Gastroesophageal sphincter (tissue), 4 donors: Measurements from ENCODE around the gene SSH2. TPM values are rescaled to one million over a fixed set of nuclear protein-coding genes. Genes with fewer than 3 reads are reported as not detected.

Experiments
- ATAC-seq: fragments of 150-250 bp; one replicate; pipeline ENCODE4 v1.9.1; 2016; ENCODE audit warnings: mild to moderate bottlenecking, moderate library complexity
- H3K27ac ChIP-seq, 4 donors: fragments of 200-600 bp; sonication (generic) in 3 of 4; 1 replicate in 3 of 4; 2 replicates in 1 of 4; pipeline ENCODE4 v1.5.1; 2016 to 2019
- H3K27me3 ChIP-seq: fragments of 200-600 bp; sonication (generic); one replicate; pipeline ENCODE4 v1.5.1; 2019
- H3K36me3 ChIP-seq, 2 donors: fragments of 200-600 bp; sonication (generic); one replicate each; pipeline ENCODE4 v1.5.1; 2019; ENCODE audit warnings: control low read depth in 1 of 2
- H3K4me1 ChIP-seq, 3 donors: fragments of 200-600 bp; sonication (generic); 1 replicate in 2 of 3; 2 replicates in 1 of 3; pipeline ENCODE4 v1.5.1; 2016 to 2019; ENCODE audit warnings: control low read depth in 2 of 3
- H3K4me3 ChIP-seq, 2 donors: fragments of 200-600 bp; sonication (generic); one replicate each; pipeline ENCODE4 v1.5.1; 2019; ENCODE audit warnings: mild to moderate bottlenecking in 1 of 2, moderate library complexity in 1 of 2
- H3K9me3 ChIP-seq, 3 donors: fragments of 200-600 bp; sonication (generic); one replicate each; pipeline ENCODE4 v1.5.1; 2017 to 2019; ENCODE audit warnings: control low read depth in 2 of 3
- CTCF ChIP-seq, 4 experiments: fragments of 200-600 bp in 2 of 4; fragments of 450-650 bp in 2 of 4; sonication (generic) in 1 of 4; IDR thresholded peaks; one replicate each; pipeline ENCODE4 v1.5.1; 2017 to 2019; ENCODE audit warnings: antibody characterized with exemption in 4 of 4, mild to moderate bottlenecking in 2 of 4, moderate library complexity in 2 of 4
- EP300 ChIP-seq: sonication (generic); formaldehyde crosslinking; IDR thresholded peaks from one replicate; pipeline ENCODE4 v1.6.1; 2017; ENCODE audit warnings: antibody characterized with exemption, mild to moderate bottlenecking
- POLR2A ChIP-seq, 2 donors: fragments of 450-650 bp; IDR thresholded peaks; one replicate each; pipeline ENCODE4 v1.6.1; 2017; ENCODE audit warnings: antibody characterized with exemption in 2 of 2, mild to moderate bottlenecking in 2 of 2, moderate library complexity in 1 of 2
- POLR2AphosphoS5 ChIP-seq: sonication (generic); formaldehyde crosslinking; IDR thresholded peaks from one replicate; pipeline ENCODE4 v1.6.1; 2017; ENCODE audit warnings: antibody characterized with exemption
- WGBS, 2 donors: methylation state at CpG; one replicate each; pipeline ENCODE4 v1.1.5; 2018; ENCODE audit warnings: low coverage in 1 of 2; 5-methylcytosine and 5-hydroxymethylcytosine counted together
- total RNA-seq, 4 donors: library from RNA; depleted of rRNA; stranded (reverse); fragments of >200 nt; gene quantifications; one replicate each; pipeline ENCODE4 v1.1.0, GENCODE V29; 2016

The SSH2 gene
- total RNA-seq, 4 donors from 2014 or later = 16.0 to 39.7 (median 24.9) TPM

DNA sequence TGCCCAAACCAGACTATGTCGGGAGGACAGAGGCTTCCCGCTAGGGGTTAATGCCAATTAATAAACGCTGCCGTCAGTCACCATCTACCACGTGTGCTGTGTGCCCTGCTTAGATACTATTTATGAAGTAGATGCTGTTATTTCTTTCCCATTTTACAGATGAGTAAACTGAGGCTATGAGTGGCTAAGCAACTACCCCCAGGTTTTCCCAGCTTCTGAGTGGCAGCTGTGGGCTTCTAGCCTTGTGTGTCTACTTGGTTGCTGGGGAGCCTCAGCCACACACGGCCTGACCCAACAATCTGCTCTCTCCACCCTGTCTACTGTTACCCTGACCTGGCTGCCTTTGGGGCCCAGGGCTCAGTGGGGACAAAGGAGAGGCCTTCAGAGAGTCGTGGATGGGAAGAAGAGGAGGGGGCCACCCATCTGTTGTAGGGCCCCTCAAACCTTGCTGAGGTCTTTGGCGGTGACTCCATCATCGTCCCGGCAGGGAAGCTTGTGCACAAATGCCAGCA is 347.7 kb downstream of the SSH2 start:
- H3K27ac ChIP-seq = peak overlapping the region in 1 of 4 donors; percentile 89
- TF ChIP-seq EP300 = no peak
- no peak for TF ChIP-seq CTCF (IDR thresholded peaks at IDR 0.05)
- no peak for TF ChIP-seq POLR2AphosphoS5
- TF ChIP-seq POLR2A (IDR thresholded peaks at IDR 0.05) = no peak
- H3K36me3 ChIP-seq = peaks cover 0 to 64% of the 10 kb centered on the region in 2 donors

GRCh38 chr17:29581583-29582253 is 348.3 kb downstream of the SSH2 start:
- Histone ChIP-seq H3K36me3 (peaks cover 0 to 70% of the 10 kb centered on the region in 2 donors), H3K4me1 (peaks cover 0 to 84% (median 21%) of the 10 kb centered on the region in 3 donors), H3K4me3 (no peak overlapping the region), H3K27me3 (no peaks in the 10 kb centered on the region), H3K27ac (peak overlapping the region in 2 of 4 donors; percentile 49 to 89), H3K9me3 (no peaks in the 10 kb centered on the region)
- ATAC-seq = no peak
- 100% methylated on average over 1 of the region's 20 CpGs; no CpG with 5 or more reads in 1 of the 2 donors for WGBS, 2 donors
- TF ChIP-seq CTCF (IDR thresholded peaks at IDR 0.05) (no peak), EP300 (no peak), POLR2AphosphoS5 (no peak), POLR2A (IDR thresholded peaks at IDR 0.05) (no peak)

More for the DNA sequence above, 347.7 kb downstream of the SSH2 start:
- Histone ChIP-seq H3K4me1 (peaks cover 0 to 87% (median 26%) of the 10 kb centered on the region in 3 donors), H3K4me3 (no peak overlapping the region), H3K9me3 (no peaks in the 10 kb centered on the region), H3K27me3 (no peaks in the 10 kb centered on the region)
- 63 to 90% methylated on average over 2 to 4 of the region's 10 CpGs for WGBS, 2 donors
- no peak for ATAC-seq

GRCh38 chr17:29579866-29580771 is 349.9 kb downstream of the SSH2 start:
- WGBS, 2 donors = 51 to 68% methylated on average over 4 to 11 of the region's 15 CpGs
- no peaks in the 10 kb centered on the region for H3K9me3 ChIP-seq
- peak overlapping the region in 2 of 4 donors; percentile 49 to 89 for H3K27ac ChIP-seq

More at GRCh38 chr17:29579866-29580771, 349.9 kb downstream of the SSH2 start:
- Histone ChIP-seq H3K27me3 (no peaks in the 10 kb centered on the region), H3K4me3 (no peak overlapping the region), H3K36me3 (peaks cover 0 to 86% of the 10 kb centered on the region in 2 donors), H3K4me1 (peaks cover 0 to 68% (median 10%) of the 10 kb centered on the region in 3 donors)
- ATAC-seq = peak; percentile 81
- no peak for TF ChIP-seq POLR2A (IDR thresholded peaks at IDR 0.05)
- TF ChIP-seq EP300 = no peak
- TF ChIP-seq CTCF (IDR thresholded peaks at IDR 0.05) = peak in 3 of 4 experiments; percentile 90 to 93 (median 92)
- TF ChIP-seq POLR2AphosphoS5 = peak; percentile 54
